Neuronal stem cell (in vitro differentiated cells): Measurements from ENCODE around the gene ZMAT5.

Experiments
- DNase-seq: peaks from one replicate; pipeline ENCODE4 v3.0.0-alpha.2; 2013; ENCODE audit warnings: low spot score
- H2AFZ ChIP-seq: one replicate; pipeline ENCODE4 v1.6.1; 2013; ENCODE audit warnings: mild to moderate bottlenecking, low read length, inconsistent platforms
- H2AK5ac ChIP-seq: 2 replicates; pipeline ENCODE4 v1.6.1; 2013; ENCODE audit warnings: low read depth, mild to moderate bottlenecking, inconsistent platforms, low read length, moderate library complexity, mixed read lengths
- H2BK120ac ChIP-seq: 2 replicates; pipeline ENCODE4 v1.6.1; 2013; ENCODE audit warnings: low read depth, mild to moderate bottlenecking, inconsistent platforms, low read length, moderate library complexity, mixed read lengths
- H2BK12ac ChIP-seq: one replicate; pipeline ENCODE4 v1.6.1; 2013; ENCODE audit warnings: low read length, inconsistent platforms
- H2BK15ac ChIP-seq: 2 replicates; pipeline ENCODE4 v1.6.1; 2013; ENCODE audit warnings: mild to moderate bottlenecking, low read length, inconsistent platforms, mixed read lengths
- H2BK5ac ChIP-seq: one replicate; pipeline ENCODE4 v1.6.1; 2013; ENCODE audit warnings: inconsistent platforms, mild to moderate bottlenecking, low read length, moderate library complexity
- H3K14ac ChIP-seq: one replicate; pipeline ENCODE4 v1.6.1; 2013; ENCODE audit warnings: low read length, inconsistent platforms
- H3K18ac ChIP-seq: 2 replicates; pipeline ENCODE4 v1.6.1; 2013; ENCODE audit warnings: low read length, inconsistent platforms
- H3K23ac ChIP-seq: 2 replicates; pipeline ENCODE4 v1.6.1; 2013; ENCODE audit warnings: low read depth, mild to moderate bottlenecking, mixed read lengths, low read length, inconsistent platforms; ENCODE audit not compliant: poor library complexity
- H3K27ac ChIP-seq: replicated peaks from 3 replicates; pipeline ENCODE4 v1.5.1; 2013; ENCODE audit warnings: low read length, inconsistent platforms
- H3K27me3 ChIP-seq, 3 experiments: 2 replicates each; pipeline ENCODE4 v1.6.1; 2013; ENCODE audit warnings: low read length in 3 of 3, mild to moderate bottlenecking in 2 of 3, inconsistent platforms in 1 of 3, low read depth in 1 of 3, mixed read lengths in 1 of 3, moderate library complexity in 1 of 3; ENCODE audit not compliant: control insufficient read depth in 3 of 3, insufficient read depth in 3 of 3
- H3K36me3 ChIP-seq, 2 donors: replicated peaks in 1 of 2; 2 replicates each; pipeline ENCODE4 v1.6.1; 2013; ENCODE audit warnings: low read length in 2 of 2; ENCODE audit not compliant: control insufficient read depth in 2 of 2, insufficient read depth in 2 of 2
- H3K4ac ChIP-seq: 2 replicates; pipeline ENCODE4 v1.6.1; 2013; ENCODE audit warnings: inconsistent platforms, mild to moderate bottlenecking, low read length, moderate library complexity
- H3K4me1 ChIP-seq, 2 donors: 1 replicate in 1 of 2; 2 replicates in 1 of 2; pipeline ENCODE4 v1.6.1; 2013; ENCODE audit warnings: low read length in 2 of 2, low read depth in 1 of 2; ENCODE audit not compliant: control insufficient read depth in 2 of 2, insufficient read depth in 1 of 2
- H3K4me2 ChIP-seq: one replicate; pipeline ENCODE4 v1.6.1; 2013; ENCODE audit warnings: mild to moderate bottlenecking, low read length, inconsistent platforms; ENCODE audit not compliant: insufficient read depth, poor library complexity, severe bottlenecking
- H3K4me3 ChIP-seq, 2 donors: 2 replicates each; pipeline ENCODE4 v1.5.1; 2013; ENCODE audit warnings: low read length in 2 of 2, mild to moderate bottlenecking in 2 of 2, inconsistent platforms in 1 of 2, moderate library complexity in 1 of 2
- H3K79me1 ChIP-seq: one replicate; pipeline ENCODE4 v1.6.1; 2013; ENCODE audit warnings: low read depth, mild to moderate bottlenecking, inconsistent platforms, low read length, moderate library complexity
- H3K9ac ChIP-seq: one replicate; pipeline ENCODE4 v1.6.1; 2013; ENCODE audit warnings: mild to moderate bottlenecking, low read depth, low read length, inconsistent platforms; ENCODE audit not compliant: poor library complexity
- H3K9me3 ChIP-seq, 2 donors: replicated peaks in 1 of 2; 2 replicates each; pipeline versions ENCODE3 to v1.6.1; 2013; ENCODE audit warnings: low read length in 2 of 2, mild to moderate bottlenecking in 2 of 2, inconsistent platforms in 1 of 2, low read depth in 1 of 2, mixed read lengths in 1 of 2, moderate library complexity in 1 of 2; ENCODE audit not compliant: control insufficient read depth in 2 of 2, insufficient read depth in 1 of 2
- H4K8ac ChIP-seq: one replicate; pipeline ENCODE4 v1.6.1; 2013; ENCODE audit warnings: low read depth, mild to moderate bottlenecking, inconsistent platforms, low read length, moderate library complexity
- H4K91ac ChIP-seq: one replicate; pipeline ENCODE4 v1.6.1; 2013; ENCODE audit warnings: low read length, low read depth, mild to moderate bottlenecking, inconsistent platforms; ENCODE audit not compliant: poor library complexity
- WGBS, 2 donors: extraction: QIAGEN DNeasy Blood & Tissue Kit; methylation state at CpG; one replicate each; pipeline ENCODE4 v1.1.7; 2013; ENCODE audit warnings: missing lambda C conversion rate in 2 of 2, mixed read lengths in 1 of 2; ENCODE audit not compliant: insufficient read length in 2 of 2, insufficient replicate concordance in 1 of 2; ENCODE audit errors: extremely low coverage in 2 of 2; 5-methylcytosine and 5-hydroxymethylcytosine counted together

Gene ZMAT5

DNA sequence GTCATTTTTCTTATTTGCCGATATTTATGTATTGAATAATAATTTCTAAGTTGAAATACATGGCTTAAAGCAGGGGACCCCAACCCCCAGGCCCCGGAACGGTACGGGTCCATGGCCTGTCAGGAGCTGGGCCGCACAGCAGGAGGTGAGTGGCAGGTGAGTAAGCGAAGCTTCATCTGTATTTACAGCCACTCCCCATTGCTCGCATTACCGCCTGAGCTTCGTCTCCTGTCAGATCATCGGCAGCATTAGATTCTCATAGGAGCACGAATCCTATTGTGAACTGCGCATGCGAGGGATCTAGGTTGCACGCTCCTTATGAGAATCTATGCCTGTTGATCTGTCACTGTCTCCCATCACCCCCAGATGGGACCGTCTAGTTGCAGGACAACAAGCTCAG, 4.5 kb downstream of the ZMAT5 start:
- Histone ChIP-seq H3K36me3 (no peaks in the 10 kb centered on the region), H3K23ac (no peak overlapping the region), H2AK5ac (no peak overlapping the region), H3K18ac (no peak overlapping the region), H3K4ac (no peak overlapping the region), H3K27ac (no peak overlapping the region), H3K4me3 (no peak overlapping the region), H4K8ac (no peak overlapping the region), H2AFZ (no peak overlapping the region), H2BK15ac (no peak overlapping the region), H4K91ac (no peak overlapping the region), H3K79me1 (no peaks in the 10 kb centered on the region), H2BK120ac (no peak overlapping the region), H3K27me3 (no peaks in the 10 kb centered on the region), H3K9ac (no peak overlapping the region), H3K9me3 (no peaks in the 10 kb centered on the region), H3K14ac (no peak overlapping the region), H2BK12ac (no peak overlapping the region), H3K4me1 (peaks cover 6% of the 10 kb centered on the region in 2 donors), H2BK5ac (no peak overlapping the region), H3K4me2 (no peak overlapping the region)
- WGBS, 2 donors = no CpG with 5 or more reads among the region's 15 CpGs
- DNase-seq = no peak

DNA sequence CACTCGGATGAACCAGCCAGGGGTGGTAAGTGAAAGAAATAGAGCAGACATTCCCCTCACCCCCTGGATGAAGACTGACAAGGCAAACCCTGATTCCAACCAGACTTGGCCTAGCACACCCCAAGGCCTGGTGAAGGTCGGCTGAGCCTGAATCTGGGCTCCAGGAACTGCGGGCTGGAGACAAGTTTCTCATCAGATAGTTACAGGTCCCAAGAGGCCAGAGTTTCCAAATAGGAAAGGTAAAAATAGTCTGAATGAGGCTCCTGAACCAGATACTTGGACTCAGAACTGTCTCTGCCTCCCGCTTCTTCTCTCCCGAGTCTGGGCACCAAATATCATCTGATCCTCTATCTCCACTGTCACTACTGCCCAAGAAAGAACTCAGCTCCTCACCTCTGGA, 7.8 kb downstream of the ZMAT5 start:
- Histone ChIP-seq H2BK15ac (no peak overlapping the region), H3K79me1 (no peaks in the 10 kb centered on the region), H3K27me3 (no peaks in the 10 kb centered on the region), H3K18ac (no peak overlapping the region), H4K91ac (no peak overlapping the region), H2AK5ac (no peak overlapping the region), H3K4me2 (no peak overlapping the region), H3K4me1 (peaks cover 5 to 6% of the 10 kb centered on the region in 2 donors), H4K8ac (no peak overlapping the region), H3K9me3 (no peaks in the 10 kb centered on the region), H2AFZ (peak overlapping the region; percentile 68), H3K14ac (no peak overlapping the region), H3K9ac (no peak overlapping the region), H3K4ac (no peak overlapping the region), H3K4me3 (no peak overlapping the region), H2BK120ac (no peak overlapping the region), H3K23ac (no peak overlapping the region), H3K27ac (no peak overlapping the region), H3K36me3 (no peaks in the 10 kb centered on the region), H2BK12ac (no peak overlapping the region), H2BK5ac (no peak overlapping the region)
- WGBS, 2 donors = no CpG with 5 or more reads among the region's 5 CpGs
- DNase-seq = no peak

DNA sequence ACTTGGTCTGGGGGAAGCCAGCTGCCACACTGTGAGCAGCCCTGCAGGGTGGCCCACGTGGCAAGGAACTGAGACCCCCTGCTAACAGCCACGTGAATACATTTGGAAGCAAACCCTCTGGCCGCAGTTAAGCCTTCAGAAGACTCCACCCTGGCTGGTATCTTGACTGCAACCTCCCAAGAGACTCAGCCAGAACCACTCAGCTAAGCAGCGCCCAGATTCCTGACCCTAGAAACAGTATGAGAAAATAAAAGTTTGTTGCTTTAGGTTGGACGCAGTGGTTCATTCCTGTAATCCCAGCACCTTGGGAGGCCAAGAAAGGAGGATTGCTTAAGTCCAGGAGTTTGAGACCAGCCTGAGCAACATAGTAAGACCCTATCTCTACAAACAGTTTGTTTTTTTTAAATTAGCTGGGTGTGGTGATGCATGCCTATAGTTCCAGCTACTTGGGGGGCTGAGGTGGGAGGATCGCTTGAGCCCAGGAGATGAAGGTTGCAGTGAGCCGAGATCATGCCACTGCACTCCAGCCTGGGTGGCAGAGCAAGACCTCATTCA, 8.7 kb downstream of the ZMAT5 start:
- Histone ChIP-seq H4K91ac (no peak overlapping the region), H3K4me3 (no peak overlapping the region), H2BK12ac (no peak overlapping the region), H3K14ac (no peak overlapping the region), H3K4me1 (peaks cover 5 to 6% of the 10 kb centered on the region in 2 donors), H2BK120ac (no peak overlapping the region), H3K18ac (no peak overlapping the region), H2BK5ac (no peak overlapping the region), H2AFZ (no peak overlapping the region), H3K9me3 (no peaks in the 10 kb centered on the region), H4K8ac (no peak overlapping the region), H2BK15ac (no peak overlapping the region), H3K27me3 (no peaks in the 10 kb centered on the region), H3K79me1 (no peaks in the 10 kb centered on the region), H3K27ac (no peak overlapping the region), H2AK5ac (no peak overlapping the region), H3K36me3 (no peaks in the 10 kb centered on the region), H3K9ac (no peak overlapping the region), H3K4ac (no peak overlapping the region), H3K23ac (no peak overlapping the region), H3K4me2 (no peak overlapping the region)
- WGBS, 2 donors = no CpG with 5 or more reads among the region's 7 CpGs
- no peak for DNase-seq

DNA sequence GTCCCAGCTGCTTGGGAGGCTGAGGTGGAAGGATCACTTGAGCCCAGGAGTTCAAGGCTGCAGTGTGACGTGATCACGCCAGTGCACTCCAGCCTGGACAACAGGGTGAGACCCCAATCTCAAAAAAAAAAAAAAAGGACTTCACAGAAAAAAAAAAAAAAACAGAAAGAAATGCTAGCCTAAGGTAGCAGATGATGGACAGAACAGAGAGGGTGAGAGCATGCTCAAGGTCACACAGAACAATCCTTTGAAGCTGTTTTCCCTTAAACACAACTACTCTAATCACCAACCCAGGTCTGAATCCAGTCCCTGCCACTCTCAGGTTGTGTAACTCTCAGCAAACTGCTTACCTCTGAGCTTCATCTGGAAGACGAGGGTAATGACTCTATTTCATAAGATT, 9.7 kb downstream of the ZMAT5 start:
- H2BK15ac ChIP-seq = no peak overlapping the region
- H2AFZ ChIP-seq = no peak overlapping the region
- no peaks in the 10 kb centered on the region for H3K79me1 ChIP-seq
- peaks cover 5 to 6% of the 10 kb centered on the region in 2 donors for H3K4me1 ChIP-seq
- no peaks in the 10 kb centered on the region for H3K9me3 ChIP-seq
- no peak overlapping the region for H3K27ac ChIP-seq
- no CpG with 5 or more reads among the region's 3 CpGs for WGBS, 2 donors
- H2BK12ac ChIP-seq = no peak overlapping the region
- no peak overlapping the region for H2BK120ac ChIP-seq
- DNase-seq = no peak
- no peak overlapping the region for H2BK5ac ChIP-seq
- no peak overlapping the region for H3K4ac ChIP-seq
- no peak overlapping the region for H4K91ac ChIP-seq
- H4K8ac ChIP-seq = no peak overlapping the region
- H3K27me3 ChIP-seq = no peaks in the 10 kb centered on the region
- H3K23ac ChIP-seq = no peak overlapping the region
- no peak overlapping the region for H2AK5ac ChIP-seq
- H3K14ac ChIP-seq = no peak overlapping the region
- H3K9ac ChIP-seq = no peak overlapping the region
- H3K4me2 ChIP-seq = no peak overlapping the region
- no peaks in the 10 kb centered on the region for H3K36me3 ChIP-seq
- no peak overlapping the region for H3K4me3 ChIP-seq
- H3K18ac ChIP-seq = no peak overlapping the region
